Left ventricle myocardium inferior (tissue), 1 donor: ENCODE data around the gene DGAT2. TPM values are rescaled to one million over a fixed set of nuclear protein-coding genes. Genes with fewer than 3 reads are reported as not detected.

Experiments used
- DNase-seq: peaks from one replicate; pipeline ENCODE4 v3.0.0-alpha.2; 2020
- H3K27ac ChIP-seq: fragments of 200-600 bp; replicated peaks from 2 replicates; pipeline ENCODE4 v1.8.0; 2021
- H3K27me3 ChIP-seq: fragments of 200-600 bp; 2 replicates; pipeline ENCODE4 v1.8.0; 2021; ENCODE audit warnings: low read depth
- H3K36me3 ChIP-seq: fragments of 200-600 bp; 2 replicates; pipeline ENCODE4 v1.8.0; 2021
- H3K4me1 ChIP-seq: fragments of 200-600 bp; 2 replicates; pipeline ENCODE4 v1.8.0; 2021
- H3K4me3 ChIP-seq: fragments of 200-600 bp; 2 replicates; pipeline ENCODE4 v1.8.0; 2021; ENCODE audit warnings: mild to moderate bottlenecking, moderate library complexity
- H3K9me3 ChIP-seq: fragments of 200-600 bp; replicated peaks from 2 replicates; pipeline ENCODE4 v1.8.0; 2021
- intact Hi-C: fragments of 100-400 bp; cut with micrococcal nuclease; formaldehyde crosslinking; loops from one replicate; pipeline ENCODE4 v1.11.0; 2022
- total RNA-seq: library from RNA; stranded (reverse); fragmentation: NEBNext Ultra II Directional; extraction: Animal tissue kit (Norgen Biotek cat#: 25700); gene quantifications from one replicate; pipeline ENCODE4 v1.2.1, GENCODE V29; 2021
- TF ChIP-seq, protein P1 (sequence below): fragments of 200-600 bp; IDR thresholded peaks from 2 replicates; pipeline ENCODE4 v1.8.0; 2021; ENCODE audit warnings: antibody characterized with exemption, mild to moderate bottlenecking, borderline replicate concordance
- donor health status: DM: no; HTN: yes; CAD: no; lungs with severe emphysema.

DGAT2 gene
- total RNA-seq, 1 donor from 2014 or later = 6.9 TPM

DNA sequence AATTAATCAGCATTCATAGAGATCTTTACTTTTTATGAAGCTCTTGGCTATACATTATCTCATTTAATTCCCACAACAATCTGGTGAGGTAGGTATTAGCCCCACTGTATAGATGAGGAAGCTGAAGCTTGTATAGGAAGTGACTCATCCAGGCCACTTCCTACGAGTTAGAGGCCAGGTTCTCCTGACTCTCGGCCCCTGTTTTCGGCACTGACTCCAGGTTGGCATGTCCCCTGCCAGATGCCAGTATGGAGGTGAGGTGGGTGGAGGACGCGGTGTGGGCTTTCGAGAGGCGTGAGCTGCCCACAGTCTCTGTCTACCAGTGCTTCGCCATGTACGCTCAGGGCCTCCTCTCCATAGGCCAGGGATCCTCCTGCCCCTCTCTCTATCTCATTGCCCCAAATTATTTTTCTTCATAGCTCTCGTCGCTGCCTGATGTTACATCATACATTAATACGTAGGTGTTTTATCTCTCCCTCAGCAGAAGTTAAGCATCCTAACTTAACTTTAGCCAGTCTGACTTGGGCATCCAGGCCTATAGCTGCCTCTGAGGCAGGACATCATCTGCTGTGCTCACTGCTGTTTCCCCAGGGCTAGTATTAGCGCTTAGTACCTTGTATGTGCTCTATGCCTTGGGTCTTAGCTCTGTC lies 9.0 kb downstream of the DGAT2 start:
- H3K4me3 ChIP-seq = no peak overlapping the region
- H3K36me3 ChIP-seq = no peaks in the 10 kb centered on the region
- intact Hi-C loops = no loop called here
- no peak for DNase-seq
- H3K27me3 ChIP-seq = no peaks in the 10 kb centered on the region
- H3K9me3 ChIP-seq = no peaks in the 10 kb centered on the region
- H3K27ac ChIP-seq = no peak overlapping the region
- no peaks in the 10 kb centered on the region for H3K4me1 ChIP-seq
- TF ChIP-seq, protein P1, sequence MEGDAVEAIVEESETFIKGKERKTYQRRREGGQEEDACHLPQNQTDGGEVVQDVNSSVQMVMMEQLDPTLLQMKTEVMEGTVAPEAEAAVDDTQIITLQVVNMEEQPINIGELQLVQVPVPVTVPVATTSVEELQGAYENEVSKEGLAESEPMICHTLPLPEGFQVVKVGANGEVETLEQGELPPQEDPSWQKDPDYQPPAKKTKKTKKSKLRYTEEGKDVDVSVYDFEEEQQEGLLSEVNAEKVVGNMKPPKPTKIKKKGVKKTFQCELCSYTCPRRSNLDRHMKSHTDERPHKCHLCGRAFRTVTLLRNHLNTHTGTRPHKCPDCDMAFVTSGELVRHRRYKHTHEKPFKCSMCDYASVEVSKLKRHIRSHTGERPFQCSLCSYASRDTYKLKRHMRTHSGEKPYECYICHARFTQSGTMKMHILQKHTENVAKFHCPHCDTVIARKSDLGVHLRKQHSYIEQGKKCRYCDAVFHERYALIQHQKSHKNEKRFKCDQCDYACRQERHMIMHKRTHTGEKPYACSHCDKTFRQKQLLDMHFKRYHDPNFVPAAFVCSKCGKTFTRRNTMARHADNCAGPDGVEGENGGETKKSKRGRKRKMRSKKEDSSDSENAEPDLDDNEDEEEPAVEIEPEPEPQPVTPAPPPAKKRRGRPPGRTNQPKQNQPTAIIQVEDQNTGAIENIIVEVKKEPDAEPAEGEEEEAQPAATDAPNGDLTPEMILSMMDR = no peak

DNA sequence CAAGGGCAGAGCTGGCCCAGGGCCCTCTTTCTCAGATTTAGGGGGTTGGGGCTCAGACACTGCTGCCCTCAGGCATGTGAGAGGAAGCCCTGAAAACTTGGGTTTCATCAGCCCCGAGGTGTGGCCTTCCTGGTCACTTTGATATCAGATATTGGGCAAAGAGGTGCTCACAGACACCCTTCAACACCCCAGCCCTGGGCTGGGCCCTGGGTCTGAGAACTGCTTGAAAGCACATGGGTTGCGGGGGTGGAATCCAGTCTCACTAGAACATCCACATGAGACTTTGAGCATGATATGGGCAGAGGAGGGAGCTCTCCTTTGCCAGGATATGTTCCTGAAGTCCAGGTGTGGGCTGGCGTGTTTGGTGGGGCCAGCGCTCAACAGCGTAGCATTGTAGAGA lies 10.4 kb downstream of the DGAT2 start:
- Histone ChIP-seq H3K4me1 (no peaks in the 10 kb centered on the region), H3K27me3 (no peaks in the 10 kb centered on the region), H3K9me3 (no peaks in the 10 kb centered on the region), H3K4me3 (no peak overlapping the region), H3K36me3 (no peaks in the 10 kb centered on the region), H3K27ac (no peak overlapping the region)
- no peak for DNase-seq
- intact Hi-C loops = no loop called here
- TF ChIP-seq, protein P1 = no peak

DNA sequence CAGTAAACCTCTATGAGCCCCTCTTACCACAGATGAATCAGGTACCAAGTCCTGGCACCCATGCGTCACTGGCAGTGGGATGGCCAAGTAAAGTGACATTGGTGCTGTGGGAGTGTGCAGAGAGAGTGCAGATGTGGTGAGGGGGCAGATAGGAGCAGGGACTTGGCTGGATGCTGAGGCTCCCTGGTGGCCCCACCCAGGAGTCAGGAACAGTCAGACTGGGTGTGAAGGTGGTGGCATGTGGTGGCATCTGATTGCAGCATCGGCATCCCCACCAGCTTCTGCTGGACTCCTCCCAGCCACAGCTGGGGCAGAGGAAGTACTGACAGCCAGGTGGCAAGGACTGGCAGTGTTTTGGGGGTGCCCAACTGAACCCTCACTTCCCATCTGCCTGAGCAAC lies 11.4 kb downstream of the DGAT2 start:
- intact Hi-C loops = no loop called here
- TF ChIP-seq, protein P1 = no peak
- no peaks in the 10 kb centered on the region for H3K4me1 ChIP-seq
- no peak overlapping the region for H3K27ac ChIP-seq
- no peaks in the 10 kb centered on the region for H3K36me3 ChIP-seq
- no peaks in the 10 kb centered on the region for H3K9me3 ChIP-seq
- H3K27me3 ChIP-seq = no peaks in the 10 kb centered on the region
- no peak for DNase-seq
- no peak overlapping the region for H3K4me3 ChIP-seq

DNA sequence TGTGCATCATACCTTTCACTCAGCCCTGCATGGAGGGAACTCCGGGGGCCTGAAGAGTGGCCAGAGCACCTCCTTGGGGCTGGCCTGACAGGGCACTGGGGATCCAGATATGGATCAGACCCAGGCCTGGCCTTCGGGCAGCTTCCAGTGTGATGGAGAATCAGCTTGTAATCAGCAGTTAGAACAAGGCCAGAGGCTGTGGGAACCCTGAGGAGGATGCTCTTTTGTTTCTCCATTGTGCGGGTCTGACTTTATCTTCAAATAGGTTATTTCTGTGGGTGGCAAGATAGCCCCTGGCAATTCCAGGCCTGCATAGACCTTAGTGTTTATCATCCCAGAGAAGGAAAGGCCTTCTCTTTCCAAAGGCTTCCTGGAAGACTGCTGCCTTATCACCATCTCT lies 12.3 kb downstream of the DGAT2 start:
- Histone ChIP-seq H3K27ac (no peak overlapping the region), H3K4me3 (no peak overlapping the region), H3K36me3 (no peaks in the 10 kb centered on the region), H3K27me3 (no peaks in the 10 kb centered on the region), H3K9me3 (no peaks in the 10 kb centered on the region), H3K4me1 (no peaks in the 10 kb centered on the region)
- no peak for DNase-seq
- TF ChIP-seq, protein P1 = no peak
- intact Hi-C loops = no loop called here

DNA sequence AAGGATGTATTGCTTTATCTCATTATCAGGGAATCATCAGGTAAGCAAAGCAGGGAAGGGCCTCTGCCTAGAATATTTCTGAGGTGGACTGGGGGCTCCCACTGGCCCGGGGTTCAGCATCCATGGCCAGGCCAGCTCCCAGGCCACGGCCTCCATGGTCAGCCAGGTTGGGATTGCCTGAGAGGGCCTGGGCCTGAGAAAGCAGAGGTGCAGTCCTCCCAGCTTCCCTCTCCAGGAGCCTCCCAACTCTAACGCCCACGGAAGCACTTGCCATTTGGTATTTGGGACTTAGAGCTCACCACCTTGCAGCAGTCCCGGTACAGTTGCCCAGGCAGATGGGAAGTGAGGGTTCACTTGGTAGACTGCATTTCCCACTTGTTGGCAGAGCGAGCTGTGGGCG lies 12.7 kb downstream of the DGAT2 start:
- intact Hi-C loops = no loop called here
- H3K4me1 ChIP-seq = no peaks in the 10 kb centered on the region
- DNase-seq = no peak

More for the DNA sequence above, 12.7 kb downstream of the DGAT2 start:
- TF ChIP-seq, protein P1 = no peak
- no peaks in the 10 kb centered on the region for H3K9me3 ChIP-seq
- no peak overlapping the region for H3K4me3 ChIP-seq
- no peak overlapping the region for H3K27ac ChIP-seq
- H3K27me3 ChIP-seq = no peaks in the 10 kb centered on the region
- H3K36me3 ChIP-seq = no peaks in the 10 kb centered on the region
